Measurements from ENCODE around the gene RNPEP. TPM values are rescaled to one million over a fixed set of nuclear protein-coding genes. Genes with fewer than 3 reads are reported as not detected.
A peak's percentile ranks its signal among the peaks of the same experiment; 100 is the strongest.
"Not testable (repeated sequence)": the region's sequence is repeated elsewhere in the genome, so short reads cannot be mapped to it uniquely, and the experiment has no call there.

Gene RNPEP
- total RNA-seq, 6 donors from 2014 or later: 67.7 to 116 (median 76.5) TPM

GRCh38 chr1:201939148-201939547 lies 43.3 kb upstream of the RNPEP start:
- 42 to 47% methylated on average over 4 of the region's 4 CpGs for WGBS, 2 donors
- peaks cover 9 to 25% (median 13%) of the 10 kb centered on the region in 4 donors for H3K4me1 ChIP-seq
- H3K27me3 ChIP-seq: no peaks in the 10 kb centered on the region
- TF ChIP-seq CTCF (IDR thresholded peaks at IDR 0.05) (no peak), EP300 (IDR thresholded peaks at IDR 0.05) (no peak), POLR2AphosphoS5 (IDR thresholded peaks at IDR 0.05) (no peak), POLR2A (IDR thresholded peaks at IDR 0.05) (no peak)
- H3K9me3 ChIP-seq: no peaks in the 10 kb centered on the region
- H3K36me3 ChIP-seq: no peaks in the 10 kb centered on the region
- peak overlapping the region; percentile 31 to 75 (median 58) for H3K27ac ChIP-seq
- DNase-seq (no peak), ATAC-seq (ENCODE audit: low FRiP score in 2 of 2) (no peak)
- no peak overlapping the region for H3K4me3 ChIP-seq

DNA sequence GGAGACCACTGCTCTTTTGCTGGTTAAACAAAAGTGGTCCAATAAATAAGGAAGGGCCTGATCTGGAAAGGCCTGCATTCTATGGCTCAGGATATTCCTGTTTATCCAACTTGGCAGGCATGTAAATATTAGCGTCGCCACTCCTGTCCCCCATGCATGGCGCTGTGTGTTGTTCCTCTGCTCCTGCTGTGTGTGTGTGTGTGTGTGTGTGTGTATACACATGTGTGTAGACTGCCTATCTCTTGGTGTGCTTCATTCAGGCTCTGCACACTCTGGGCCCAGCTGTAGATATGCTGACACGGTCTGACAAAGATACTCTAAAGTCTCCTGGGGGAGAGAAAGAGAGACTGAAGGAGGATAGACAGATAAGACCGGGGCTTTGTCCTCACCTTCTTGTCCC lies 42.9 kb upstream of the RNPEP start:
- Histone ChIP-seq H3K4me1 (peaks cover 9 to 23% (median 13%) of the 10 kb centered on the region in 4 donors), H3K4me3 (no peak overlapping the region), H3K9me3 (no peaks in the 10 kb centered on the region), H3K27me3 (no peaks in the 10 kb centered on the region), H3K27ac (peak overlapping the region; percentile 15 to 75 (median 58)), H3K36me3 (no peaks in the 10 kb centered on the region)
- ATAC-seq (ENCODE audit: low FRiP score in 2 of 2) (no peak), DNase-seq (no peak)
- 46 to 61% methylated on average over 4 to 5 of the region's 5 CpGs for WGBS, 2 donors
- TF ChIP-seq CTCF (IDR thresholded peaks at IDR 0.05) (no peak), POLR2AphosphoS5 (IDR thresholded peaks at IDR 0.05) (peak in 1 of 2 donors; percentile 57), EP300 (IDR thresholded peaks at IDR 0.05) (no peak), POLR2A (IDR thresholded peaks at IDR 0.05) (no peak)

- not testable (repeated sequence) for H3K27me3 ChIP-seq; DNase-seq; H3K4me3 ChIP-seq; H3K9me3 ChIP-seq; H3K36me3 ChIP-seq; ATAC-seq (ENCODE audit: low FRiP score in 2 of 2)
- Histone ChIP-seq H3K4me1 (peaks cover 9 to 23% (median 13%) of the 10 kb centered on the region in 4 donors), H3K27ac (peak overlapping the region in 2 of 4 donors; percentile 32 to 59)
- 94 to 97% methylated on average over 10 of the region's 10 CpGs for WGBS, 2 donors
These were observed 42.1 kb upstream of the RNPEP start for GRCh38 chr1:201940316-201940715.

DNA sequence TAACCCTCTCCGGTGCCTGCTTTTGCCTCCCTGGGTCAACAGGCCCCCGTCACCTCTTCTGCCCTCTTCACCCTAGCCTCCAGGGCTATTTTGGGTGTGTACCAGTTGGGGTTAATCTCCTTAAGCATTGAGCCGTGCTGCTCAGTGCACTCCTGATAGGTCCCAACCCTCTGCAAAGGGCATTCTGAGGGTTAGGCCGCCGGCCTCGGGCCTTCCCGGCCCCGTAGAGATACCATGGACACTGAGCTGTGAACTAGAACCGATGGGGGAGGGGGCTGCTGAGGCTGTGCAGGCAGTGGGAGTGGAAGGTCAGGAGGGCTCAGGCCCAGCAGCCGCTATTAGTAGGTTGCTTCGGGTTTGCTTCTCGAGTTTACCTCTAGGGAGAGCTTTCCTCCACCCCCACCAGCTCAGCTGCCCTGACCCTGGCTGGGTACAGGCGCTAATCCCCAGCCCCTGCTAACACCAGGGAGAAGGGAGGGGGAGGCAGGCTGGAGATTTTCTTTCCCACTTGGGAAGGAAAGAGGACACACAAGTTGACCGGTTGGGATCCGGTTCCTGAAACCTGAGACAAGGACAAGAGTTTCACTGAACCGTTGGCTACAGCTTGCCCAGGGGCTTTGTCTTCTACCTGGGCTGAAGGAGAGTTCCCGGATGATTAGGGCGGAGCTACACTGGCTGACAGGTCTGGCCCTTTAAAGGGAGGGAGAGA lies 40.9 kb upstream of the RNPEP start:
- Histone ChIP-seq H3K27ac (peak overlapping the region in 3 of 4 donors; percentile 15 to 32 (median 24)), H3K4me3 (peak overlapping the region in 2 of 4 donors; percentile 4 to 24), H3K4me1 (peaks cover 12 to 30% (median 17%) of the 10 kb centered on the region in 4 donors), H3K36me3 (no peaks in the 10 kb centered on the region), H3K27me3 (no peaks in the 10 kb centered on the region), H3K9me3 (no peaks in the 10 kb centered on the region)
- 66 to 70% methylated on average over 12 to 18 of the region's 18 CpGs for WGBS, 2 donors
- DNase-seq (peak in 1 of 2 donors; percentile 51), ATAC-seq (ENCODE audit: low FRiP score in 2 of 2) (no peak)
- TF ChIP-seq EP300 (IDR thresholded peaks at IDR 0.05): no peak
- TF ChIP-seq POLR2A (IDR thresholded peaks at IDR 0.05): no peak
- no peak for TF ChIP-seq POLR2AphosphoS5 (IDR thresholded peaks at IDR 0.05)
- TF ChIP-seq CTCF (IDR thresholded peaks at IDR 0.05): no peak

DNA sequence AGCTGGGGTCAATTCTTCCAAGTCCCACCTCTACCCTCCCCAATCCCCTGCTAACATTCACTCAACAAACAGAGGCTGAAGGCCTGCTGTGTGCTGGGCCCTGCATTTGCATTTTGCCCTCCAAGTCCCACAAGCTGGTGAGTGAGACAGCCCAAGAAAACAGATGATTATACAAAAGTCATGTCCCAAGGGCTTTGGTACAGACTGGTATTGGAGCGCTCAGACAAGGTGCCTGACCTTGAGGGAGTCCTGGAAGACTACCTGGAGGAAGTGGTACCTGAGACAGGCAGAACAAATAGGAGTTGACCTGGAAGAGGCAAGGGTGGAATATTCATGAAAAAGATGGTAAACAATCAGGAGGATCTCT lies 40.3 kb upstream of the RNPEP start:
- ATAC-seq (ENCODE audit: low FRiP score in 2 of 2) (no peak), DNase-seq (no peak)
- WGBS, 2 donors: 86 to 91% methylated on average over 1 of the region's 1 CpG
- H3K27me3 ChIP-seq: no peaks in the 10 kb centered on the region
- TF ChIP-seq EP300 (IDR thresholded peaks at IDR 0.05) (no peak), POLR2A (IDR thresholded peaks at IDR 0.05) (no peak), CTCF (IDR thresholded peaks at IDR 0.05) (no peak), POLR2AphosphoS5 (IDR thresholded peaks at IDR 0.05) (no peak)
- H3K4me1 ChIP-seq: peaks cover 12 to 35% (median 18%) of the 10 kb centered on the region in 4 donors
- H3K4me3 ChIP-seq: peak overlapping the region in 2 of 4 donors; percentile 4 to 24
- no peaks in the 10 kb centered on the region for H3K36me3 ChIP-seq
- H3K27ac ChIP-seq: peak overlapping the region in 2 of 4 donors; percentile 24 to 32
- no peaks in the 10 kb centered on the region for H3K9me3 ChIP-seq

Measured in upper lobe of left lung (tissue), 6 donors.